H9 (cell line): ENCODE results near the gene MYRF. TPM values are rescaled to one million over a fixed set of nuclear protein-coding genes. Genes with fewer than 3 reads are reported as not detected.

Source experiments
- DNase-seq: peaks from one replicate; pipeline ENCODE4 v3.0.0-alpha.2; 2017
- H2AFZ ChIP-seq: one replicate; pipeline ENCODE4 v1.6.1; 2013; ENCODE audit warnings: mild to moderate bottlenecking, low read length, control low read depth, moderate library complexity
- H2AK5ac ChIP-seq: 2 replicates; pipeline ENCODE4 v1.6.1; 2013; ENCODE audit warnings: low read length, control low read depth, mixed read lengths; ENCODE audit not compliant: insufficient read length
- H2BK120ac ChIP-seq: one replicate; pipeline ENCODE4 v1.6.1; 2013; ENCODE audit warnings: low read depth, mild to moderate bottlenecking, low read length, control low read depth, inconsistent platforms; ENCODE audit not compliant: poor library complexity, severe bottlenecking
- H2BK12ac ChIP-seq: 2 replicates; pipeline ENCODE4 v1.6.1; 2013; ENCODE audit warnings: low read length, control low read depth, mixed read lengths, low read depth; ENCODE audit not compliant: insufficient read length
- H2BK15ac ChIP-seq: 2 replicates; pipeline ENCODE4 v1.6.1; 2013; ENCODE audit warnings: low read depth, low read length, control low read depth
- H2BK20ac ChIP-seq: one replicate; pipeline ENCODE4 v1.6.1; 2013; ENCODE audit warnings: low read depth, mild to moderate bottlenecking, low read length, control low read depth, inconsistent platforms; ENCODE audit not compliant: poor library complexity, severe bottlenecking
- H2BK5ac ChIP-seq: 2 replicates; pipeline ENCODE4 v1.6.1; 2013; ENCODE audit warnings: low read length, control low read depth, mixed read lengths; ENCODE audit not compliant: insufficient read length
- H3K14ac ChIP-seq: 2 replicates; pipeline ENCODE4 v1.6.1; 2013; ENCODE audit warnings: low read length, control low read depth; ENCODE audit not compliant: insufficient read depth
- H3K18ac ChIP-seq: 2 replicates; pipeline ENCODE4 v1.6.1; 2013; ENCODE audit warnings: low read depth, mild to moderate bottlenecking, mixed read lengths, low read length, control low read depth; ENCODE audit not compliant: insufficient read length
- H3K23ac ChIP-seq: 2 replicates; pipeline ENCODE4 v1.6.1; 2013; ENCODE audit warnings: low read length, control low read depth, mixed read lengths, low read depth; ENCODE audit not compliant: insufficient read length
- H3K23me2 ChIP-seq: 2 replicates; pipeline ENCODE4 v1.6.1; 2013; ENCODE audit warnings: low read depth, mild to moderate bottlenecking, mixed read lengths, low read length, control low read depth; ENCODE audit not compliant: insufficient read length, poor library complexity, severe bottlenecking
- H3K27ac ChIP-seq: 2 replicates; pipeline ENCODE4 v1.5.1; 2013; ENCODE audit warnings: low read length, control low read depth, mixed read lengths, low read depth; ENCODE audit not compliant: insufficient read length
- H3K27me3 ChIP-seq: 2 replicates; pipeline ENCODE4 v1.6.1; 2013; ENCODE audit warnings: low read length, control low read depth, inconsistent platforms; ENCODE audit not compliant: insufficient read depth
- H3K4ac ChIP-seq: 2 replicates; pipeline ENCODE4 v1.6.1; 2013; ENCODE audit warnings: low read depth, mild to moderate bottlenecking, control low read depth, inconsistent platforms, low read length, moderate library complexity
- H3K4me1 ChIP-seq: 2 replicates; pipeline ENCODE4 v1.6.1; 2013; ENCODE audit warnings: low read length, control low read depth, inconsistent platforms; ENCODE audit not compliant: insufficient read depth
- H3K4me2 ChIP-seq: 2 replicates; pipeline ENCODE4 v1.6.1; 2013; ENCODE audit warnings: low read length, control low read depth, mixed read lengths; ENCODE audit not compliant: insufficient read length, insufficient read depth
- H3K56ac ChIP-seq: 2 replicates; pipeline ENCODE4 v1.6.1; 2013; ENCODE audit warnings: low read depth, mild to moderate bottlenecking, mixed read lengths, low read length, control low read depth; ENCODE audit not compliant: insufficient read length
- H3K79me1 ChIP-seq: 2 replicates; pipeline ENCODE4 v1.6.1; 2013; ENCODE audit warnings: low read depth, mild to moderate bottlenecking, moderate library complexity, low read length, control low read depth, inconsistent platforms; ENCODE audit not compliant: insufficient read depth, poor library complexity, severe bottlenecking
- H3K79me2 ChIP-seq: 2 replicates; pipeline ENCODE4 v1.6.1; 2013; ENCODE audit warnings: low read length, control low read depth, inconsistent platforms; ENCODE audit not compliant: insufficient read depth
- H3K9ac ChIP-seq: 2 replicates; pipeline ENCODE4 v1.6.1; 2013; ENCODE audit warnings: low read length, control low read depth, mixed read lengths; ENCODE audit not compliant: insufficient read length; ENCODE audit errors: extremely low read depth
- H3K9me3 ChIP-seq: one replicate; pipeline ENCODE4 v1.6.1; 2013; ENCODE audit warnings: low read depth, low read length, inconsistent platforms; ENCODE audit not compliant: control insufficient read depth
- H3T11ph ChIP-seq: one replicate; pipeline ENCODE4 v1.6.1; 2013; ENCODE audit warnings: mild to moderate bottlenecking, low read length, control low read depth, inconsistent platforms
- H4K20me1 ChIP-seq: one replicate; pipeline ENCODE4 v1.6.1; 2013; ENCODE audit not compliant: control insufficient read depth, insufficient read length, insufficient read depth
- H4K5ac ChIP-seq: 2 replicates; pipeline ENCODE4 v1.6.1; 2013; ENCODE audit warnings: low read depth, mild to moderate bottlenecking, mixed read lengths, low read length, control low read depth; ENCODE audit not compliant: insufficient read length
- H4K8ac ChIP-seq: replicated peaks from 2 replicates; pipeline ENCODE4 v1.6.1; 2013; ENCODE audit warnings: low read length, control low read depth, mixed read lengths, low read depth; ENCODE audit not compliant: insufficient read length
- H4K91ac ChIP-seq: 2 replicates; pipeline ENCODE4 v1.6.1; 2013; ENCODE audit warnings: low read depth, mild to moderate bottlenecking, moderate library complexity, mixed read lengths, low read length, control low read depth; ENCODE audit not compliant: insufficient read length
- H3K27ac Mint-ChIP-seq, 3 experiments: 2 replicates in 2 of 3; 3 replicates in 1 of 3; pipeline ENCODE4 v1.8.0; 2020 to 2021; ENCODE audit warnings: mixed read lengths in 3 of 3, mild to moderate bottlenecking in 1 of 3, moderate library complexity in 1 of 3
- H3K27me3 Mint-ChIP-seq: 2 replicates; pipeline ENCODE4 v1.8.0; 2021; ENCODE audit warnings: low read depth, mild to moderate bottlenecking, moderate library complexity, mixed read lengths
- H3K36me3 Mint-ChIP-seq, 3 experiments: 2 replicates in 2 of 3; 3 replicates in 1 of 3; pipeline ENCODE4 v1.8.0; 2020 to 2021; ENCODE audit warnings: low read depth in 3 of 3, mixed read lengths in 3 of 3; ENCODE audit not compliant: insufficient read depth in 1 of 3
- H3K4me1 Mint-ChIP-seq, 2 experiments: 2 replicates each; pipeline ENCODE4 v1.8.0; 2020; ENCODE audit warnings: mixed read lengths in 2 of 2
- H3K4me3 Mint-ChIP-seq, 2 experiments: 2 replicates in 1 of 2; 3 replicates in 1 of 2; pipeline ENCODE4 v1.8.0; 2020 to 2021; ENCODE audit warnings: mild to moderate bottlenecking in 2 of 2, mixed read lengths in 2 of 2, moderate library complexity in 1 of 2
- H3K9me3 Mint-ChIP-seq, 2 experiments: 2 replicates in 1 of 2; 3 replicates in 1 of 2; pipeline ENCODE4 v1.8.0; 2020; ENCODE audit warnings: mild to moderate bottlenecking in 2 of 2, mixed read lengths in 2 of 2, moderate library complexity in 1 of 2
- CTCF ChIP-seq: fragments of 200-600 bp; sonication (generic); conservative IDR thresholded peaks from 3 replicates; pipeline ENCODE4 v1.8.0; 2021; ENCODE audit warnings: antibody characterized with exemption, mild to moderate bottlenecking
- WGBS: extraction: QIAGEN DNeasy Blood & Tissue Kit; methylation state at CpG from one replicate; pipeline ENCODE4 v1.1.7; 2013; ENCODE audit warnings: missing lambda C conversion rate, low lambda C conversion rate, mixed read lengths; ENCODE audit not compliant: insufficient read length; ENCODE audit errors: extremely low coverage; 5-methylcytosine and 5-hydroxymethylcytosine counted together
- total RNA-seq: library from RNA; stranded (reverse); gene quantifications from 2 replicates; pipeline ENCODE4 v1.2.1, GENCODE V29; 2021

Gene MYRF
- total RNA-seq, 1 experiment from 2014 or later, result 13.9 TPM

DNA sequence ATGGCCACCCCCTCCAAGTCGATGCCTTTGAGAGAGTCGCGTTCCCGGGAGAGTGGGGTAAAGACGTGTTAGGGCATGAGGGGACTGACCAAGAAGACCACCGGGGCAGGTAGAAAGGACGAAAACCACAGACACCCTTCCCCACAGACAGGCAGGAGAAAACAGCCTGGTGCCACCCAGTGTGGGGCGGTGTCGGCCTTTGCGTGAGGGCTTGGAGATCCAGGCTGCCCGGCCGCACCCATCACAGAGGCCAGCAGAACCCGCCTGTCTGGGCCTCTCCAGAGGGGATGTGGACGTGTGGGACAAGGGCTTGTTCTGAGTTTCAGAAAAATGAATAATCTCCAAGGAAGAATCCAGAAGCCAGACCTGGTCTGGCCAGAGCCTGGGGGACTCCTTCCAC lies 41.4 kb upstream of the MYRF start:
- H3K4me3 Mint-ChIP-seq, result no peak overlapping the region
- no peaks in the 10 kb centered on the region for H3K79me2 ChIP-seq
- no peaks in the 10 kb centered on the region for H3K9me3 Mint-ChIP-seq
- no peak overlapping the region for H3K4ac ChIP-seq
- WGBS, result no CpG with 5 or more reads among the region's 14 CpGs
- no peak overlapping the region for H3K56ac ChIP-seq
- H4K91ac ChIP-seq, result no peak overlapping the region
- H3K27ac Mint-ChIP-seq, result peak overlapping the region in 1 of 3 experiments; percentile 82; a peak in 2 of 7 replicates
- H3K14ac ChIP-seq, result no peak overlapping the region
- no peak for TF ChIP-seq CTCF
- H2BK20ac ChIP-seq, result no peak overlapping the region
- H3K36me3 Mint-ChIP-seq, result no peaks in the 10 kb centered on the region
- H3K23ac ChIP-seq, result no peak overlapping the region
- no peak overlapping the region for H4K8ac ChIP-seq
- no peak overlapping the region for H3K27ac ChIP-seq
- no peak overlapping the region for H4K5ac ChIP-seq
- H3K18ac ChIP-seq, result no peak overlapping the region
- H3K27me3 ChIP-seq, result no peaks in the 10 kb centered on the region
- H3K9me3 ChIP-seq, result no peaks in the 10 kb centered on the region
- H2BK12ac ChIP-seq, result no peak overlapping the region
- H3T11ph ChIP-seq, result no peak overlapping the region
- no peak overlapping the region for H2BK120ac ChIP-seq
- no peak for DNase-seq
- H2BK5ac ChIP-seq, result no peak overlapping the region
- H4K20me1 ChIP-seq, result no peaks in the 10 kb centered on the region
- no peaks in the 10 kb centered on the region for H3K79me1 ChIP-seq
- H2AFZ ChIP-seq, result no peak overlapping the region
- peaks cover 28 to 41% of the 10 kb centered on the region in 2 experiments for H3K4me1 Mint-ChIP-seq
- no peak overlapping the region for H3K4me2 ChIP-seq
- H2BK15ac ChIP-seq, result no peak overlapping the region
- no peaks in the 10 kb centered on the region for H3K27me3 Mint-ChIP-seq
- H3K4me1 ChIP-seq, result peaks cover 1% of the 10 kb centered on the region; the same call in 1 of the 2 replicates
- H2AK5ac ChIP-seq, result no peak overlapping the region
- H3K9ac ChIP-seq, result no peak overlapping the region
- no peaks in the 10 kb centered on the region for H3K23me2 ChIP-seq
